Astrocyte of the spinal cord (primary cell): ENCODE results near the gene LAYN.
A peak's percentile ranks its signal among the peaks of the same experiment; 100 is the strongest.

Source experiments
- DNase-seq: peaks from one replicate; pipeline ENCODE4 v3.0.0; 2011; ENCODE audit warnings: low read depth, low spot score
- H3K4me3 ChIP-seq: 2 replicates; pipeline ENCODE4 v1.5.1; 2011; ENCODE audit warnings: low read depth, mild to moderate bottlenecking, low read length, moderate library complexity
- CTCF ChIP-seq: IDR thresholded peaks from 2 replicates; pipeline ENCODE4 v1.5.1; 2012; ENCODE audit warnings: low read depth, mild to moderate bottlenecking, low read length, inconsistent platforms
- in situ Hi-C: cut with HindIII; loops from 2 replicates; pipeline ENCODE4 v1.10.0; 2017; ENCODE audit warnings: low sequenced_read_pairs

LAYN gene

GRCh38 chr11:111521135-111521534 lies 19.4 kb upstream of the LAYN start:
- in situ Hi-C loops: no loop called here
- DNase-seq: peak; percentile 45
- no peak overlapping the region for H3K4me3 ChIP-seq
- TF ChIP-seq CTCF: no peak

- TF ChIP-seq CTCF: no peak
- in situ Hi-C loops: no loop called here
- no peak overlapping the region for H3K4me3 ChIP-seq
- DNase-seq: no peak
Measured at GRCh38 chr11:111522426-111522825, 18.1 kb upstream of the LAYN start.

- TF ChIP-seq CTCF: no peak
- DNase-seq: no peak
- in situ Hi-C loops: no loop called here
- no peak overlapping the region for H3K4me3 ChIP-seq
Measured at GRCh38 chr11:111523343-111523742, 17.2 kb upstream of the LAYN start.

- H3K4me3 ChIP-seq: no peak overlapping the region
- TF ChIP-seq CTCF: no peak
- in situ Hi-C loops: no loop called here
- DNase-seq: no peak
Measured at GRCh38 chr11:111524056-111524455, 16.5 kb upstream of the LAYN start.

GRCh38 chr11:111525456-111525855 lies 15.1 kb upstream of the LAYN start:
- H3K4me3 ChIP-seq: no peak overlapping the region
- no peak for TF ChIP-seq CTCF
- no peak for DNase-seq
- in situ Hi-C loops: no loop called here

GRCh38 chr11:111526501-111526900 lies 14.0 kb upstream of the LAYN start:
- in situ Hi-C loops: no loop called here
- H3K4me3 ChIP-seq: no peak overlapping the region
- TF ChIP-seq CTCF: no peak
- peak; percentile 72 for DNase-seq

- DNase-seq: no peak
- no peak overlapping the region for H3K4me3 ChIP-seq
- no peak for TF ChIP-seq CTCF
- in situ Hi-C loops: no loop called here
Measured at GRCh38 chr11:111527279-111527678, 13.2 kb upstream of the LAYN start.
